ENCODE results near the gene TMEM63A.
A peak's percentile ranks its signal among the peaks of the same experiment; 100 is the strongest.
"Not testable (repeated sequence)": the region's sequence is repeated elsewhere in the genome, so short reads cannot be mapped to it uniquely, and the experiment has no call there.

The TMEM63A gene

GRCh38 chr1:225881959-225882693 is at the start of gene TMEM63A:
TMEM63A (minus strand) TSS chr1:225882380; CDS start chr1:225877580, 4,800 bp downstream.
- peak; percentile 45 for DNase-seq

GRCh38 chr1:225931270-225932136 is 49.3 kb upstream of the TMEM63A start:
- no peak for DNase-seq

GRCh38 chr1:225930566-225930965 is 48.4 kb upstream of the TMEM63A start:
- no peak for DNase-seq

GRCh38 chr1:225929462-225929861 is 47.3 kb upstream of the TMEM63A start:
- DNase-seq: not testable (repeated sequence)

GRCh38 chr1:225928186-225929175 is 46.3 kb upstream of the TMEM63A start:
- DNase-seq: no peak

- no peak for DNase-seq
Measured at GRCh38 chr1:225926551-225927113, 44.5 kb upstream of the TMEM63A start.

GRCh38 chr1:225923692-225924555 is 41.7 kb upstream of the TMEM63A start, which contains the start of gene PYCR2:
PYCR2 (minus strand) TSS chr1:225924250; CDS start chr1:225924110, 140 bp downstream.
- peak; percentile 93 for DNase-seq

GRCh38 chr1:225923381-225923691 is 41.2 kb upstream of the TMEM63A start:
- DNase-seq: no peak

GRCh38 chr1:225921734-225922709 is 39.8 kb upstream of the TMEM63A start:
- DNase-seq: no peak

- DNase-seq: no peak
Measured at GRCh38 chr1:225919906-225920305, 37.7 kb upstream of the TMEM63A start.

- no peak for DNase-seq
Measured at GRCh38 chr1:225918280-225918679, 36.1 kb upstream of the TMEM63A start.

- no peak for DNase-seq
Measured at GRCh38 chr1:225917536-225917935, 35.4 kb upstream of the TMEM63A start.

- DNase-seq: no peak
Measured at GRCh38 chr1:225917101-225917500, 34.9 kb upstream of the TMEM63A start.

GRCh38 chr1:225915538-225915991 is 33.4 kb upstream of the TMEM63A start:
- no peak for DNase-seq

- no peak for DNase-seq
Measured at GRCh38 chr1:225914947-225915346, 32.8 kb upstream of the TMEM63A start.

- no peak for DNase-seq
Measured at GRCh38 chr1:225914391-225914790, 32.2 kb upstream of the TMEM63A start.

- DNase-seq: no peak
Measured at GRCh38 chr1:225911191-225912130, 29.3 kb upstream of the TMEM63A start.

GRCh38 chr1:225909477-225909876 is 27.3 kb upstream of the TMEM63A start:
- no peak for DNase-seq

GRCh38 chr1:225908773-225909172 is 26.6 kb upstream of the TMEM63A start:
- DNase-seq: no peak

All from NK-92 treated with Interleukin-12 subunit alpha and Interleukin-12 subunit beta, amount 100 ng/mL, for 24 hours (cell line).